ENCODE results near the gene CAPN11. TPM values are rescaled to one million over a fixed set of nuclear protein-coding genes. Genes with fewer than 3 reads are reported as not detected.

The CAPN11 gene
- total and polyA plus RNA-seq, 7 donors: 0.41 to 1.6 (median 0.71) TPM; not detected in 3

- Histone ChIP-seq H3K9me3 (no peaks in the 10 kb centered on the region), H3K36me3 (no peaks in the 10 kb centered on the region), H3K27me3 (no peaks in the 10 kb centered on the region), H3K27ac (peak overlapping the region in 2 of 4 donors; percentile 48 to 52), H3K4me3 (no peak overlapping the region), H3K4me1 (no peaks in the 10 kb centered on the region)
- no peak for DNase-seq
- intact Hi-C loops (cut with DNase I): no loop called here
- no peak for TF ChIP-seq POLR2A (IDR thresholded peaks at IDR 0.05)
- no peak for TF ChIP-seq EP300 (IDR thresholded peaks at IDR 0.05)
- TF ChIP-seq CTCF (IDR thresholded peaks at IDR 0.05): no peak
- TF ChIP-seq POLR2AphosphoS5 (IDR thresholded peaks at IDR 0.05): no peak
- WGBS, 2 donors: 82 to 87% methylated on average over 4 of the region's 4 CpGs
Measured at GRCh38 chr6:44202332-44202971, 43.8 kb downstream of the CAPN11 start.

DNA sequence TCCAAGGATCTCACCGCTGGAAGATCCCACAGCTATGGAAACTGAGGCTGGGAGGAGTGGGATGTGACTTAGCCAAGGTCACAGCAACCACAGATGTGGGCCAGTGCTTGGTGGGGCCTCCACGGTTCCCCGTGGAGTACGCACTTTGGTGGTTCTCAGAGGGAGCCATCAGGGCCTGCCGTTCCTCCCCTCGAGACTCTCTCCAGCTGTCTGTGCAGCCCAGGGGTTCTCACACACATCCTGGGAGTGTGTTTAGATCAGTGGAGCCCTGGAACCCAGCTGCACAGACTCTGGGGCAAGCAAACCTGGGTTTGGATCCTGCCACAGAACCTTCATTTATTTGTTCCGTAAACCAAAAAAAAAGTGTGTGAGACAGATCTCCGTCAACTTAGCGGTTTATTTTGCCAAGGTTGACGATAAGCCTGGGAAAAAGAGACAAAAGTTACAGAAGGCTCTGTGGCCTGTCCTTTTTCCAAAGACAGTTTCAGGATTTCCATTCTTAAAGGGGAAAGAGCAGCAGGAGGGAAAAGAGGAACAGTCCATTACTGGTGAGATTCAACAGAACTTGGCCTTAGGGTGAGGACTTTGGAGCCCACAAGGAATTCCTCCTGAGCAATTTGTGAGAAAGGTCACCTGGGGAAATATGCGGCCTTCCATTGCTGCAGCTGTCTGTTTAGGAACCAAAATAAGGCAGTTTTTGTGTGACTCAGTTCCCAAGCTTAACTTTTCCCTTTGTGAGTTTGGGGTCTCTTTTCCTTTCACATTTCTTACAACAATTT, 44.5 kb downstream of the CAPN11 start:
- H3K9me3 ChIP-seq: no peaks in the 10 kb centered on the region
- no peaks in the 10 kb centered on the region for H3K27me3 ChIP-seq
- TF ChIP-seq EP300 (IDR thresholded peaks at IDR 0.05) (no peak), POLR2AphosphoS5 (IDR thresholded peaks at IDR 0.05) (no peak), POLR2A (IDR thresholded peaks at IDR 0.05) (no peak), CTCF (IDR thresholded peaks at IDR 0.05) (no peak)
- H3K4me1 ChIP-seq: no peaks in the 10 kb centered on the region
- intact Hi-C loops (cut with DNase I): no loop called here
- H3K27ac ChIP-seq: peak overlapping the region in 3 of 4 donors; percentile 8 to 52 (median 48)
- H3K4me3 ChIP-seq: no peak overlapping the region
- no peaks in the 10 kb centered on the region for H3K36me3 ChIP-seq
- 85 to 90% methylated on average over 11 of the region's 11 CpGs for WGBS, 2 donors
- no peak for DNase-seq

GRCh38 chr6:44203955-44204354, 45.3 kb downstream of the CAPN11 start:
- WGBS, 2 donors: 54 to 82% methylated on average over 6 of the region's 6 CpGs

DNA sequence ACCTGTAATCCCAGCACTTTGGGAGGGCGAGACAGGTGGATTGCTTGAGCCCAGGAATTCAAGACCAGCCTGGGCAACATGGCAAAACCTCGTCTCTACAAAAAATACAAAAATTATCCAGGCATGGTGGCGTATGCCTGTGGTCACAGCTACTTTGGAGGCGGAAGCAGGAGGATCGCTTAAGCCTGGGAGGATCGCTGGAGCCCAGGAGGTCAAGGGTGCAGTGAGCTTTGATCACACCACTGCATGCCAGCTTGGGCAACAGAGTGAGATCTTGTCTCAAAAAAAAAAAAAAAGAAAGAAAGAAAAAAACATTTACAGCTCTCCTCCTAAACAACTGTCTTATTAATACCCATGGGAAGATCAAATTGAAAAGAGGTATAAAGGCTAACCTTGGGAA, 49.3 kb downstream of the CAPN11 start:
- WGBS, 2 donors: 92 to 94% methylated on average over 6 of the region's 6 CpGs
- Histone ChIP-seq H3K9me3 (no peaks in the 10 kb centered on the region), H3K4me3 (no peak overlapping the region), H3K4me1 (no peaks in the 10 kb centered on the region), H3K36me3 (no peaks in the 10 kb centered on the region), H3K27ac (no peak overlapping the region), H3K27me3 (no peaks in the 10 kb centered on the region)
- DNase-seq: no peak
- TF ChIP-seq POLR2AphosphoS5 (IDR thresholded peaks at IDR 0.05): no peak
- intact Hi-C loops (cut with DNase I): no loop called here

More at GRCh38 chr6:44203955-44204354, 45.3 kb downstream of the CAPN11 start:
- Histone ChIP-seq H3K4me3 (no peak overlapping the region), H3K4me1 (no peaks in the 10 kb centered on the region), H3K27me3 (no peaks in the 10 kb centered on the region), H3K9me3 (no peaks in the 10 kb centered on the region), H3K36me3 (no peaks in the 10 kb centered on the region), H3K27ac (no peak overlapping the region)
- intact Hi-C loops (cut with DNase I): no loop called here
- TF ChIP-seq POLR2AphosphoS5 (IDR thresholded peaks at IDR 0.05) (no peak), POLR2A (IDR thresholded peaks at IDR 0.05) (no peak), EP300 (IDR thresholded peaks at IDR 0.05) (no peak), CTCF (IDR thresholded peaks at IDR 0.05) (no peak)
- no peak for DNase-seq

GRCh38 chr6:44211284-44211683, 52.7 kb downstream of the CAPN11 start:
- DNase-seq: no peak
- no peak overlapping the region for H3K4me3 ChIP-seq
- H3K9me3 ChIP-seq: no peaks in the 10 kb centered on the region
- TF ChIP-seq POLR2AphosphoS5 (IDR thresholded peaks at IDR 0.05) (no peak), EP300 (IDR thresholded peaks at IDR 0.05) (no peak)
- 87 to 89% methylated on average over 3 of the region's 3 CpGs for WGBS, 2 donors
- H3K27me3 ChIP-seq: no peaks in the 10 kb centered on the region
- intact Hi-C loops (cut with DNase I): no loop called here
- no peaks in the 10 kb centered on the region for H3K36me3 ChIP-seq
- peaks cover 0 to 5% (median under 1%) of the 10 kb centered on the region in 4 donors for H3K4me1 ChIP-seq
- no peak overlapping the region for H3K27ac ChIP-seq
